GM23248 (cell line): ENCODE results near the gene PAX9.

Experiments
- EZH2 ChIP-seq: fragments of 200-600 bp; sonication (generic); IDR thresholded peaks from 2 replicates; pipeline ENCODE4 v1.6.1; 2018; ENCODE audit warnings: antibody characterized with exemption, mild to moderate bottlenecking; ENCODE audit not compliant: insufficient read depth, poor library complexity, severe bottlenecking
- EZH2phosphoT487 ChIP-seq: fragments of 200-600 bp; sonication (generic); IDR thresholded peaks from 2 replicates; pipeline ENCODE4 v1.6.1; 2018; ENCODE audit warnings: antibody characterized with exemption, moderate library complexity, mild to moderate bottlenecking, low read depth; ENCODE audit not compliant: insufficient read depth

GRCh38 chr14:36657399-36658122 lies 4.1 kb upstream of the PAX9 start:
- TF ChIP-seq EZH2phosphoT487 = peak; percentile 88; the same call in 1 of the 2 replicates
- TF ChIP-seq EZH2 = peak; percentile 89
